GM12878 (cell line): ENCODE measurements around the gene TTC23. TPM values are rescaled to one million over a fixed set of nuclear protein-coding genes. Genes with fewer than 3 reads are reported as not detected.

ENCODE experiments used
- ATAC-seq: fragments of 200-7000 bp; cut with Tn5 transposase; 3 replicates; pipeline ENCODE4 v1.9.1; 2020; ENCODE audit warnings: mild to moderate bottlenecking, moderate library complexity
- BruUV-seq: library from RNA; stranded (reverse); fragments of 400-500 nt; replicated peaks from 2 replicates; lab custom pipeline; 2021; lab: Mats Ljungman, UMichigan
- CTCF ChIA-PET: fragments of 300-600 bp; sonication (Branson Sonifier 250); formaldehyde crosslinking; extraction: SDS; loops from one replicate; lab custom pipeline; 2021; ENCODE audit warnings: inconsistent platforms; lab: Yijun Ruan, JAX
- POLR2A ChIA-PET: fragments of 350-600 bp; formaldehyde crosslinking; extraction: SDS; loops from one replicate; lab custom pipeline; 2021; ENCODE audit warnings: inconsistent platforms; lab: Charles Lee
- RAD21 ChIA-PET: fragments of 300-600 bp; sonication (Branson Sonifier 250); formaldehyde crosslinking; loops from one replicate; lab custom pipeline; 2023; ENCODE audit warnings: antibody characterized with exemption; ENCODE audit not compliant: unreplicated experiment; lab: Charles Lee
- SMC1A ChIA-PET: fragments of 300-600 bp; sonication (Branson Sonifier 250); formaldehyde crosslinking; loops from one replicate; lab custom pipeline; 2023; ENCODE audit not compliant: unreplicated experiment, uncharacterized antibody; lab: Charles Lee
- DNase-seq: peaks from one replicate; pipeline ENCODE4 v3.0.0-alpha.2; 2011; ENCODE audit warnings: low read depth, low spot score
- FAIRE-seq: peaks from 3 replicates; lab custom pipeline; 2011; peaks lifted over from hg19 to GRCh38; lab: Jason Lieb, UNC
- H2AFZ ChIP-seq: 2 replicates; pipeline ENCODE4 v1.6.0; 2011; ENCODE audit warnings: low read depth, low read length, control low read depth; ENCODE audit not compliant: control insufficient read depth
- H3K27ac ChIP-seq: 2 replicates; pipeline ENCODE4 v1.5.1; 2011; ENCODE audit warnings: control low read depth; ENCODE audit not compliant: control insufficient read depth, insufficient read depth
- H3K27me3 ChIP-seq, 2 experiments: replicated peaks in 1 of 2; 2 replicates each; pipeline versions ENCODE4 v1.6.0 to v1.6.1; 2011; ENCODE audit warnings: low read length in 1 of 2; ENCODE audit not compliant: control insufficient read depth in 2 of 2, insufficient read depth in 2 of 2
- H3K36me3 ChIP-seq, 2 experiments: 2 replicates each; pipeline ENCODE4 v1.5.1; 2011; ENCODE audit warnings: low read length in 1 of 2; ENCODE audit not compliant: control insufficient read depth in 2 of 2, insufficient read depth in 2 of 2
- H3K4me1 ChIP-seq: 2 replicates; pipeline ENCODE4 v1.6.1; 2011; ENCODE audit warnings: mild to moderate bottlenecking, low read length, moderate library complexity, mixed read lengths; ENCODE audit not compliant: control insufficient read depth, insufficient read depth
- H3K4me2 ChIP-seq: 2 replicates; pipeline ENCODE4 v1.6.0; 2011; ENCODE audit warnings: control low read depth; ENCODE audit not compliant: control insufficient read depth, insufficient read depth
- H3K4me3 ChIP-seq: fragments of 200-600 bp; sonication (generic); 2 replicates; pipeline ENCODE4 v1.5.1; 2016
- H3K79me2 ChIP-seq: 2 replicates; pipeline ENCODE4 v1.6.0; 2011; ENCODE audit warnings: low read length; ENCODE audit not compliant: control insufficient read depth, insufficient read depth
- H3K9ac ChIP-seq: 2 replicates; pipeline ENCODE4 v1.8.0; 2011; ENCODE audit warnings: low read length, control low read depth, mixed read lengths; ENCODE audit not compliant: control insufficient read depth, insufficient read depth
- H3K9me3 ChIP-seq: replicated peaks from 3 replicates; pipeline ENCODE4 v1.5.1; 2011; ENCODE audit warnings: mild to moderate bottlenecking, low read length; ENCODE audit not compliant: control insufficient read depth, insufficient read depth
- H4K20me1 ChIP-seq: 2 replicates; pipeline ENCODE4 v1.6.0; 2011; ENCODE audit not compliant: control insufficient read depth, insufficient read depth
- ASH2L ChIP-seq: fragments of 300-600, 200-600 bp; sonication (generic); IDR thresholded peaks from 2 replicates; pipeline ENCODE4 v1.6.1; 2017; ENCODE audit warnings: low read depth, mild to moderate bottlenecking, borderline replicate concordance
- BACH1 ChIP-seq: fragments of 450-650 bp; IDR thresholded peaks from 2 replicates; pipeline ENCODE4 v1.6.1; 2017; ENCODE audit warnings: mild to moderate bottlenecking, borderline replicate concordance
- FOXM1 ChIP-seq: IDR thresholded peaks from 2 replicates; pipeline ENCODE4 v1.6.1; 2012; ENCODE audit warnings: low read depth, mild to moderate bottlenecking, inconsistent platforms, low read length, moderate library complexity
- NBN ChIP-seq: fragments of 450-650 bp; IDR thresholded peaks from 2 replicates; pipeline ENCODE4 v1.6.1; 2016
- NFYB ChIP-seq: IDR thresholded peaks from 2 replicates; pipeline ENCODE4 v1.6.1; 2011; ENCODE audit warnings: low read depth, mild to moderate bottlenecking, low read length, improper control_type of control experiment, moderate library complexity; ENCODE audit not compliant: insufficient read depth
- WGBS: methylation state at CpG from one replicate; pipeline ENCODE4 v1.1.6; 2016; ENCODE audit warnings: low lambda C conversion rate; ENCODE audit not compliant: insufficient replicate concordance, insufficient coverage; ENCODE audit errors: missing lambda C conversion rate; 5-methylcytosine and 5-hydroxymethylcytosine counted together
- in situ Hi-C: fragments of 300-500 bp; cut with MboI; formaldehyde crosslinking; loops from 9 replicates; pipeline ENCODE4 v1.14.3; 2018; ENCODE audit warnings: mixed read lengths
- intact Hi-C: fragments of 100-400 bp; cut with micrococcal nuclease; formaldehyde crosslinking; loops from one replicate; pipeline ENCODE4 v1.14.2; 2022; ENCODE audit not compliant: unreplicated experiment
- polyA plus RNA-seq, 11 experiments: library from polyadenylated mRNA; depleted of rRNA in 4 of 11; unstranded in 6 of 11; stranded (reverse) in 5 of 11; fragments of >200 nt; fragmentation: Nextera tagmentation in 4 of 11; fragmentation: Illumina TruSeq in 1 of 11; extraction: Ambion mirVana in 4 of 11; extraction: Trizol in 1 of 11; gene quantifications; 1 replicate in 1 of 11; 2 replicates in 10 of 11; pipeline versions ENCODE4 v1.2.1 to v1.2.3, GENCODE V29; 2011 to 2016; ENCODE audit warnings: inconsistent platforms in 2 of 11, missing spikeins in 2 of 11, low read depth in 1 of 11
- total RNA-seq, 4 experiments: library from RNA; depleted of rRNA in 3 of 4; stranded (reverse); fragments of >200 nt in 3 of 4; fragmentation: Illumina TruSeq in 1 of 4; extraction: Trizol in 1 of 4; gene quantifications; 2 replicates each; pipeline versions ENCODE4 v1.2.1 to v1.2.3, GENCODE V29; 2013 to 2021
- TF ChIP-seq, protein P1 (sequence below): IDR thresholded peaks from 2 replicates; pipeline ENCODE4 v1.6.1; 2012; ENCODE audit warnings: low read depth, low read length, improper control_type of control experiment
- TF ChIP-seq, protein P2 (sequence below): fragments of 450-650 bp; IDR thresholded peaks from 2 replicates; pipeline ENCODE4 v1.6.1; 2014; ENCODE audit warnings: mild to moderate bottlenecking
- TF ChIP-seq, protein P3 (sequence below): fragments of 450-650 bp; IDR thresholded peaks from 2 replicates; pipeline ENCODE4 v1.6.1; 2017; ENCODE audit warnings: mild to moderate bottlenecking, moderate library complexity

The TTC23 gene
- total and polyA plus RNA-seq, 10 of the 15 experiments (the other 5 are each of a cell fraction or from before 2014, with no cell fraction given) = 1.2 to 9.0 (median 6.5) TPM

DNA sequence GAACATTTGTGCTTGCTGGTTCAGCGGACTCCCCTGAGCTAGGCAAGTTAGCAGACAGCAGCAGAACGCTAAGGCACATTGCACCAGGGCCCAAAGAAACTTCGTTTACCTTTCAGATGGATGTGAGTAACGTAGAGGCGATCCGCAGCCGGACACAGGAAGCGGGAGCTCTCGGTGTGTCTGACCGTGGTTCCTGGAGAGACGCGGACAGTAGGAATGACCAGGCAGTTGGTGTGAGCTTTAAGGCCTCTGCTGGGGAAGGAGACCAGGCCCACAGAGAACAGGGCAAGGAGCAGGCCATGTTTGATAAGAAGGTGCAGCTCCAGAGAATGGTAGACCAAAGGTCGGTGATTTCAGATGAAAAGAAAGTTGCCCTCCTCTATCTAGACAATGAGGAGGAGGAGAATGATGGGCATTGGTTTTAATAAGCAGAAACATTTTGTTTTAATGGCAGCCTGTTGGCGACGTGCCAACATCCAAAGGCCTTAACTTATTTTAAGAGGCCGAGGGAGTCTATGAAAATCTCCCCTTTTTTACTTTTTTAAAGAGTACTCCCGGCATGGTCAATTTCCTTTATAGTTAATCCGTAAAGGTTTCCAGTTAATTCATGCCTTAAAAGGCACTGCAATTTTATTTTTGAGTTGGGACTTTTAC lies 116.6 kb downstream of the TTC23 start:
- CTCF ChIA-PET = interaction anchor here (1.2 kb wide), 1 partner anchor 32 kb away, joined by 4 read pairs; no protein-coding TSS in a partner anchor
- H2AFZ ChIP-seq = no peak overlapping the region
- peaks cover 0 to 4% of the 10 kb centered on the region in 2 experiments; a peak in 3 of 4 replicates for H3K27me3 ChIP-seq
- no TSS peak for BruUV-seq
- H3K4me1 ChIP-seq = 0 out of 2 replicates have a peak, but pooled peaks cover 3% of the 10 kb centered on the region
- SMC1A ChIA-PET = interaction anchor here (1.4 to 1.5 kb wide), 2 partner anchors 32 to 78 kb away, joined by 3 to 4 read pairs; no protein-coding TSS in a partner anchor
- POLR2A ChIA-PET = no interaction called here
- H3K27ac ChIP-seq = no peak overlapping the region
- RAD21 ChIA-PET = no interaction called here
- H3K4me2 ChIP-seq = no peak overlapping the region
- intact Hi-C loops = no loop called here
- 71% methylated on average over 18 of the region's 18 CpGs for WGBS
- no peak overlapping the region for H3K9ac ChIP-seq
- FAIRE-seq (no peak), DNase-seq (no peak), ATAC-seq (no peak)
- H3K36me3 ChIP-seq = no peaks in the 10 kb centered on the region
- no peaks in the 10 kb centered on the region for H3K9me3 ChIP-seq
- H3K4me3 ChIP-seq = no peak overlapping the region
- in situ Hi-C loops = no loop called here
- no peaks in the 10 kb centered on the region for H4K20me1 ChIP-seq
- TF ChIP-seq, protein P1, sequence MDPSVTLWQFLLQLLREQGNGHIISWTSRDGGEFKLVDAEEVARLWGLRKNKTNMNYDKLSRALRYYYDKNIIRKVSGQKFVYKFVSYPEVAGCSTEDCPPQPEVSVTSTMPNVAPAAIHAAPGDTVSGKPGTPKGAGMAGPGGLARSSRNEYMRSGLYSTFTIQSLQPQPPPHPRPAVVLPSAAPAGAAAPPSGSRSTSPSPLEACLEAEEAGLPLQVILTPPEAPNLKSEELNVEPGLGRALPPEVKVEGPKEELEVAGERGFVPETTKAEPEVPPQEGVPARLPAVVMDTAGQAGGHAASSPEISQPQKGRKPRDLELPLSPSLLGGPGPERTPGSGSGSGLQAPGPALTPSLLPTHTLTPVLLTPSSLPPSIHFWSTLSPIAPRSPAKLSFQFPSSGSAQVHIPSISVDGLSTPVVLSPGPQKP = no peak
- TF ChIP-seq NBN (no peak), ASH2L (no peak)
- H3K79me2 ChIP-seq = no peaks in the 10 kb centered on the region

DNA sequence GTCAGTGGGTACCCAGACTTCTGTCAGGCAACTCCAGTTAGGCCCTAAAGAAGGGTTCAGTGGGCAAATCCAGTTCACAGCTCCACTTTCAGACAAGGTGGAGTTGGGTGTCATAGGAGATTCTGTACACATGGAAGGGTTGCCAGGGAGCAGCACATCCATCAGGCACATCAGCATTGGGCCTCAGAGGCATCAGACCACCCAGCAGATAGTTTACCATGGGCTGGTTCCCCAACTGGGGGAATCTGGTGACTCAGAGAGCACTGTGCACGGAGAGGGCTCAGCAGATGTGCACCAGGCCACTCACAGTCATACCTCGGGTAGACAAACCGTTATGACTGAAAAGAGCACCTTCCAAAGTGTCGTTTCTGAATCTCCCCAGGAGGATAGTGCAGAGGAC lies 117.3 kb downstream of the TTC23 start:
- RAD21 ChIA-PET = no interaction called here
- 0 out of 2 replicates have a peak, but pooled peaks cover 3% of the 10 kb centered on the region for H3K4me1 ChIP-seq
- H3K9ac ChIP-seq = no peak overlapping the region
- no peaks in the 10 kb centered on the region for H4K20me1 ChIP-seq
- ATAC-seq = no peak
- SMC1A ChIA-PET = interaction anchor here (1.4 kb wide), 1 partner anchor 79 kb away, joined by 4 read pairs; no protein-coding TSS in a partner anchor
- 46% methylated on average over 4 of the region's 4 CpGs for WGBS
- H3K4me3 ChIP-seq = no peak overlapping the region
- BruUV-seq = no TSS peak
- H2AFZ ChIP-seq = no peak overlapping the region
- H3K36me3 ChIP-seq = no peaks in the 10 kb centered on the region
- H3K27me3 ChIP-seq = peaks cover 0 to 4% of the 10 kb centered on the region in 2 experiments; a peak in 3 of 4 replicates
- no peak for DNase-seq
- H3K27ac ChIP-seq = no peak overlapping the region
- POLR2A ChIA-PET = no interaction called here
- H3K9me3 ChIP-seq = no peaks in the 10 kb centered on the region
- in situ Hi-C loops = no loop called here
- FAIRE-seq = no peak
- no peak overlapping the region for H3K4me2 ChIP-seq
- intact Hi-C loops = no loop called here
- CTCF ChIA-PET = interaction anchor here (1.2 kb wide), 1 partner anchor 31 kb away, joined by 4 read pairs; no protein-coding TSS in a partner anchor
- H3K79me2 ChIP-seq = no peaks in the 10 kb centered on the region
- no peak for TF ChIP-seq BACH1
- TF ChIP-seq NFYB = no peak
- TF ChIP-seq FOXM1 = no peak
- TF ChIP-seq, protein P2, sequence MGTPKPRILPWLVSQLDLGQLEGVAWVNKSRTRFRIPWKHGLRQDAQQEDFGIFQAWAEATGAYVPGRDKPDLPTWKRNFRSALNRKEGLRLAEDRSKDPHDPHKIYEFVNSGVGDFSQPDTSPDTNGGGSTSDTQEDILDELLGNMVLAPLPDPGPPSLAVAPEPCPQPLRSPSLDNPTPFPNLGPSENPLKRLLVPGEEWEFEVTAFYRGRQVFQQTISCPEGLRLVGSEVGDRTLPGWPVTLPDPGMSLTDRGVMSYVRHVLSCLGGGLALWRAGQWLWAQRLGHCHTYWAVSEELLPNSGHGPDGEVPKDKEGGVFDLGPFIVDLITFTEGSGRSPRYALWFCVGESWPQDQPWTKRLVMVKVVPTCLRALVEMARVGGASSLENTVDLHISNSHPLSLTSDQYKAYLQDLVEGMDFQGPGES = no peak
- no peak for TF ChIP-seq NBN
- TF ChIP-seq, protein P3, sequence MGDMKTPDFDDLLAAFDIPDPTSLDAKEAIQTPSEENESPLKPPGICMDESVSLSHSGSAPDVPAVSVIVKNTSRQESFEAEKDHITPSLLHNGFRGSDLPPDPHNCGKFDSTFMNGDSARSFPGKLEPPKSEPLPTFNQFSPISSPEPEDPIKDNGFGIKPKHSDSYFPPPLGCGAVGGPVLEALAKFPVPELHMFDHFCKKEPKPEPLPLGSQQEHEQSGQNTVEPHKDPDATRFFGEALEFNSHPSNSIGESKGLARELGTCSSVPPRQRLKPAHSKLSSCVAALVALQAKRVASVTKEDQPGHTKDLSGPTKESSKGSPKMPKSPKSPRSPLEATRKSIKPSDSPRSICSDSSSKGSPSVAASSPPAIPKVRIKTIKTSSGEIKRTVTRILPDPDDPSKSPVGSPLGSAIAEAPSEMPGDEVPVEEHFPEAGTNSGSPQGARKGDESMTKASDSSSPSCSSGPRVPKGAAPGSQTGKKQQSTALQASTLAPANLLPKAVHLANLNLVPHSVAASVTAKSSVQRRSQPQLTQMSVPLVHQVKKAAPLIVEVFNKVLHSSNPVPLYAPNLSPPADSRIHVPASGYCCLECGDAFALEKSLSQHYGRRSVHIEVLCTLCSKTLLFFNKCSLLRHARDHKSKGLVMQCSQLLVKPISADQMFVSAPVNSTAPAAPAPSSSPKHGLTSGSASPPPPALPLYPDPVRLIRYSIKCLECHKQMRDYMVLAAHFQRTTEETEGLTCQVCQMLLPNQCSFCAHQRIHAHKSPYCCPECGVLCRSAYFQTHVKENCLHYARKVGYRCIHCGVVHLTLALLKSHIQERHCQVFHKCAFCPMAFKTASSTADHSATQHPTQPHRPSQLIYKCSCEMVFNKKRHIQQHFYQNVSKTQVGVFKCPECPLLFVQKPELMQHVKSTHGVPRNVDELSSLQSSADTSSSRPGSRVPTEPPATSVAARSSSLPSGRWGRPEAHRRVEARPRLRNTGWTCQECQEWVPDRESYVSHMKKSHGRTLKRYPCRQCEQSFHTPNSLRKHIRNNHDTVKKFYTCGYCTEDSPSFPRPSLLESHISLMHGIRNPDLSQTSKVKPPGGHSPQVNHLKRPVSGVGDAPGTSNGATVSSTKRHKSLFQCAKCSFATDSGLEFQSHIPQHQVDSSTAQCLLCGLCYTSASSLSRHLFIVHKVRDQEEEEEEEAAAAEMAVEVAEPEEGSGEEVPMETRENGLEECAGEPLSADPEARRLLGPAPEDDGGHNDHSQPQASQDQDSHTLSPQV = no peak
